ENCODE results near the gene HOXA6.

Gene HOXA6

DNA sequence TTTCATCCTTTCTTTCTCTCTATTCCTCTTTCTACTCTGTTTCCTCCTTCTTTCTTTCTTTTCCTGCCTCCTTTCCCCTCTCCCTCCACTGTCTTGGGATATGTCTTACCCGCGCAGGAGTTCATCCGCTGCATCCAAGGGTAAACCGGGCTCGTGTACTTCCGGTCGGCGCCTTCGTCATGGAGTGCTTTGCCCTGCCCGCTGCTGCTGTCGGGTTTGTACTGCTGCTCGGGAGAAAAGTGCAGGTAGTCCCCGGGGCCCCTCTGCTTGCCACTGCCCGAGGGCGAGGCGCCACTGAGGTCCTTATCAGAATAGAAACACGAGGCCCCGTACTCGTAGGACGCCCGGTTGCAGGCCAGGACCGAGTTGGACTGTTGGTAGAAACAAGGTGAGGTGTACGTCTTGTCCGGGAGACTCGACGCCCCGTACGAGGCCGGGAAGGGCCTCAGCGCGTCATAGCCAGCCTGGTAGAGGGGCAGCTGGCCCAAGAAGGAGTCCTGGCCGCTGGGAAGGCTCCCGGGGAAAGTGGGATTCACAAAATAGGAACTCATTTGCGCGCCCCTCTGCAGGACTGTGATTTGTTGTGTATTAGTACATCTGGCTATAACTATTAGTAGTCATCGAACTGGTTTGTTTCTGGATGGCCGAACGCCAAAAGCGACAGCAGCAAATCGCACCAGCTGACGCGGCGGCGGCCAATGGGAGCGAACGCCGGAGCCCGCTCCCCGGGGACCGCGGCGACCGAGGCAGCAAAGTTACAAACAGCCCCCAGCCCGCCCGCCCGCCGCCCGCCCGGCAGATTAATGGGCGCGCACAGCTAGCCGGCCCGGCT lies at the start of gene HOXA6:
HOXA6 (minus strand) TSS at position 576 of the 832 bp plus-strand sequence; CDS start at position 551, 25 bp downstream.
- peaks cover 38% of the 10 kb centered on the region for H3K4me1 Mint-ChIP-seq

DNA sequence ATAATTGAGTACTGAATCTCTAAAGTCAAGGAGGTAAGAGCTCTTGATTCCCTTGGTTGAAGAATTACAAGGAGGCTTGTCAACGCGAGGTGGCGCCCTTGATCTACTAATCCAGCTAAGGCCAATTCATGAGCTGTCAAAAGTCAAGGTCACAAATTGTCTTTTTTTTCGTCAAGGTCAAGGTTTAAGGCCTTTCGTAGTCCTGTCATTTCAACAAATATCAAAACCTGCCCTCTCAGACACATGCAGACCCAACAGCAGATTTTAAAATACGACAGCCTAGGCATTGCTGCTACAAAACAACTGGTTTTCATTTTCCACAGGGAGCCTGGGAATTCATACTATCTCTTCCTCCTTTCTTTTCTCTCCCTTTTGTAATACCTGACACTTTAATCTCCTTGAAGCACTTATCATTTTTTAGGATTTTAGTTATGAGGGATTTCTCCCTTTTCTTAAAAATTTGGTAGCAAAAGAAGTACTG lies 48.8 kb upstream of the HOXA6 start:
- peak; percentile 92 for DNase-seq
- H3K9me3 Mint-ChIP-seq: no peaks in the 10 kb centered on the region
- TF ChIP-seq, protein P1, sequence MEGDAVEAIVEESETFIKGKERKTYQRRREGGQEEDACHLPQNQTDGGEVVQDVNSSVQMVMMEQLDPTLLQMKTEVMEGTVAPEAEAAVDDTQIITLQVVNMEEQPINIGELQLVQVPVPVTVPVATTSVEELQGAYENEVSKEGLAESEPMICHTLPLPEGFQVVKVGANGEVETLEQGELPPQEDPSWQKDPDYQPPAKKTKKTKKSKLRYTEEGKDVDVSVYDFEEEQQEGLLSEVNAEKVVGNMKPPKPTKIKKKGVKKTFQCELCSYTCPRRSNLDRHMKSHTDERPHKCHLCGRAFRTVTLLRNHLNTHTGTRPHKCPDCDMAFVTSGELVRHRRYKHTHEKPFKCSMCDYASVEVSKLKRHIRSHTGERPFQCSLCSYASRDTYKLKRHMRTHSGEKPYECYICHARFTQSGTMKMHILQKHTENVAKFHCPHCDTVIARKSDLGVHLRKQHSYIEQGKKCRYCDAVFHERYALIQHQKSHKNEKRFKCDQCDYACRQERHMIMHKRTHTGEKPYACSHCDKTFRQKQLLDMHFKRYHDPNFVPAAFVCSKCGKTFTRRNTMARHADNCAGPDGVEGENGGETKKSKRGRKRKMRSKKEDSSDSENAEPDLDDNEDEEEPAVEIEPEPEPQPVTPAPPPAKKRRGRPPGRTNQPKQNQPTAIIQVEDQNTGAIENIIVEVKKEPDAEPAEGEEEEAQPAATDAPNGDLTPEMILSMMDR (IDR thresholded peaks at IDR 0.05): peak; percentile 82
- no peak overlapping the region for H3K27ac Mint-ChIP-seq
- H3K4me1 Mint-ChIP-seq: peaks cover 26% of the 10 kb centered on the region
- peaks cover 97% of the 10 kb centered on the region for H3K27me3 Mint-ChIP-seq (ENCODE audit: low read depth, poor library complexity)
- H3K4me3 Mint-ChIP-seq: no peak overlapping the region
- H3K36me3 Mint-ChIP-seq (ENCODE audit: low read depth): no peaks in the 10 kb centered on the region

More for the DNA sequence above, at the start of gene HOXA6:
- DNase-seq: peak; percentile 69
- TF ChIP-seq, protein P1 (IDR thresholded peaks at IDR 0.05): no peak
- Mint-ChIP-seq H3K9me3 (peaks cover 4% of the 10 kb centered on the region), H3K36me3 (ENCODE audit: low read depth) (peaks cover 95% of the 10 kb centered on the region), H3K27me3 (ENCODE audit: low read depth, poor library complexity) (peaks cover 22% of the 10 kb centered on the region), H3K27ac (peak within 1 kb of the TSS; percentile 100), H3K4me3 (peak within 1 kb of the TSS; percentile 97)

DNA sequence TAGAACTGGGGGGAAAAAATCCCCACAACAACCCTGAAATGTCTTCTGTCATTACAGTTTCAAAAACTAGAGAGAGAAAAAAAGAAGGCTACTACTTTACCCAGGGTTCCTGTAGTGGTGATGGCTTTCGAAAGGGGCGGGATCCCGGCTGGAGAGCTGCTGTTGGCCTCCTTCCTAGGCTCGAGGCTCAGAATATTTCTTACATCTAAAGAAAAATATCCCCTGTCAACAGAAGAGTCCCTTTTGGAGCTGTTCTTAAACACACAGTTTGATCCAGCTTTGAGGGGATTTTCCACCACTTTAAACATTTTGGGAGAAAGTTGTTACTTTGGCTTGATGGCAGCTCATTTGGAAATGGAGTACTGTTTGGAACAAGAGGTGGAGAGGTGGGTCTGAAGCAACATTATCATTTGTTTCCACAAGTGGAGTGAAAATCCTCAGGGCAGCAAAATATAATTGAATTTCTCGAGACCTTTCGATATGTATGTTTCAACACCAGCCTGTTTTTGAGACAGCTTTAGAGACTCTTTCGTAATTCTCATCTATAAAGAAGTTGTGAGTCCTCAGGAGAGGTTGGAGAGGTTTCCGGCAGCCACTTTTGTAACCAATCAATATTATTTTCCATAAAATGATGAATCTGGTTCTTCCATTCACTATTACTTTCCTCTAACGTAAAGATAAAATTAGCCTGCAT lies 47.3 kb upstream of the HOXA6 start:
- peak; percentile 28 for DNase-seq
- H3K4me1 Mint-ChIP-seq: peaks cover 27% of the 10 kb centered on the region
- H3K36me3 Mint-ChIP-seq (ENCODE audit: low read depth): no peaks in the 10 kb centered on the region
- H3K4me3 Mint-ChIP-seq: no peak overlapping the region
- TF ChIP-seq, protein P1 (IDR thresholded peaks at IDR 0.05): no peak
- no peak overlapping the region for H3K27ac Mint-ChIP-seq
- no peaks in the 10 kb centered on the region for H3K9me3 Mint-ChIP-seq
- peaks cover 97% of the 10 kb centered on the region for H3K27me3 Mint-ChIP-seq (ENCODE audit: low read depth, poor library complexity)

DNA sequence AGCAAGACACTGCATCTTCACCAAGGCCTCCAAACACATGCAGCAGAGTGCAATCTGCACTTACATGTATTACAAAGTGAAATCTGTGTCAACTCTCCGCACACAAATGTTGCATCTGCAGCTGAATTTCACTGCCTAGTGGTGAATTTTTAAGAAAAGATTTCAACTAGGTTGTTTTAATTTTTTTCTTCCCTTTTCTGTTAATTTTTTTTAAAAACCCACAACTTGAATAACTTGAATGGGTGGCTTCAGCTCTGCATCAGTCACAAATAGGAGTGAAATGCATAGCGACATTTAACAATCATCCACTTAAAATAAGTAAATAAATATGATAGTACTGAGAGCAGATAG lies 46.4 kb upstream of the HOXA6 start:
- Mint-ChIP-seq H3K27me3 (ENCODE audit: low read depth, poor library complexity) (peaks cover 100% of the 10 kb centered on the region), H3K4me3 (peak overlapping the region; percentile 48), H3K27ac (no peak overlapping the region), H3K36me3 (ENCODE audit: low read depth) (no peaks in the 10 kb centered on the region), H3K9me3 (no peaks in the 10 kb centered on the region), H3K4me1 (peaks cover 34% of the 10 kb centered on the region)
- TF ChIP-seq, protein P1 (IDR thresholded peaks at IDR 0.05): no peak
- no peak for DNase-seq

DNA sequence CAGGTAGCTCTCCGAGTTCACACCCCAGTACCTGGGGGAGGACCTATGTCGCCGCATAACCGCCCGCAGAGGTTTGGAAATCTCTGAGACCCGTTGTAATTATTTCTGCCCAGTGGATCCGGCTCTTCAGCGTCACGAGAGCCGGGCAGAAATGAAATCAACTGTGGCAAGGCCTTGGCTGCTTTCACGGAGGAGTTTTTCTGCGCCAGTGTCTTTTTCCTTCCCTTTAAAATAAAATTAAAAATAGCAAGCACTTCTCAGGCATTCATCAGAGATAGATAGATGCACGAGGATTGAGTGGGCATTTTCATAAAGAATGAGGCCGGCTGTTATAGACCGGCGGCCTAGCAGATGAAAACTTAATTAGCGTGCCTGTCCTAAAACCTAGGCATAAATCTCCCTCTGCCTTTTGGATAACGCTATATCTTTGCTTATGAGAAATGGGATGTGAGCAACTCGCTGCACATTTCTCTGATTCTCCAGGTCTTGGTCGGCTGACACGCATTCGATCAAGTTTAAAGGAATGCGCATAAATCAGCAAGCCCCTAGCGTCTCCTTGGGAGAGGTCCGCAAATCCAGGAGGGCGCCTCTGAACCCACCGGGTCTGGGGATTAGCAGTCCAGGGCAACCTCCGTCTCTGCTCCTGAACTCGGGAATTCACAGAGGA lies 45.9 kb upstream of the HOXA6 start:
- H3K4me1 Mint-ChIP-seq: peaks cover 36% of the 10 kb centered on the region
- TF ChIP-seq, protein P1 (IDR thresholded peaks at IDR 0.05): no peak
- H3K36me3 Mint-ChIP-seq (ENCODE audit: low read depth): no peaks in the 10 kb centered on the region
- peak overlapping the region; percentile 48 for H3K4me3 Mint-ChIP-seq
- peak; percentile 51 for DNase-seq
- H3K9me3 Mint-ChIP-seq: no peaks in the 10 kb centered on the region
- peaks cover 100% of the 10 kb centered on the region for H3K27me3 Mint-ChIP-seq (ENCODE audit: low read depth, poor library complexity)
- H3K27ac Mint-ChIP-seq: no peak overlapping the region

All from nephron progenitor cell (in vitro differentiated cells).